DOHH2 (cell line): ENCODE data around the gene HAND2.

Experiments
- H3F3A ChIP-seq: fragments of 200-600 bp; sonication (generic), shearing (Covaris generic); 2 replicates; pipeline ENCODE4 v1.6.0; 2016; ENCODE audit warnings: antibody characterized with exemption, mild to moderate bottlenecking; ENCODE audit not compliant: control insufficient read depth, insufficient read depth
- H3K27ac ChIP-seq: fragments of 200-600 bp; sonication (generic); 2 replicates; pipeline ENCODE4 v1.5.1; 2014; ENCODE audit warnings: low read depth, mild to moderate bottlenecking, low read length, moderate library complexity
- H3K27me3 ChIP-seq: fragments of 200-600 bp; sonication (generic); 2 replicates; pipeline ENCODE4 v1.6.1; 2014; ENCODE audit warnings: mild to moderate bottlenecking, low read length, mixed read lengths; ENCODE audit not compliant: control insufficient read depth
- H3K36me3 ChIP-seq: fragments of 200-600 bp; sonication (generic); 2 replicates; pipeline ENCODE4 v1.6.1; 2014; ENCODE audit warnings: mild to moderate bottlenecking, low read length, moderate library complexity, mixed read lengths; ENCODE audit not compliant: control insufficient read depth
- H3K4me1 ChIP-seq: fragments of 200-600 bp; sonication (generic); 2 replicates; pipeline ENCODE4 v1.6.1; 2014; ENCODE audit warnings: mild to moderate bottlenecking, low read length, mixed read lengths; ENCODE audit not compliant: control insufficient read depth
- H3K4me2 ChIP-seq: fragments of 200-600 bp; sonication (generic); 2 replicates; pipeline ENCODE4 v1.6.0; 2014; ENCODE audit warnings: mild to moderate bottlenecking, low read length, moderate library complexity
- H3K4me3 ChIP-seq: fragments of 200-600 bp; sonication (generic); 2 replicates; pipeline ENCODE4 v1.5.1; 2014; ENCODE audit warnings: mild to moderate bottlenecking, low read length, mixed read lengths
- H3K79me2 ChIP-seq: fragments of 200-600 bp; sonication (generic); 2 replicates; pipeline ENCODE4 v1.6.1; 2014; ENCODE audit warnings: mild to moderate bottlenecking, low read length, mixed read lengths; ENCODE audit not compliant: control insufficient read depth
- H3K9me2 ChIP-seq: fragments of 200-600 bp; sonication (generic); replicated peaks from 2 replicates; pipeline ENCODE4 v1.6.1; 2014; ENCODE audit warnings: mild to moderate bottlenecking, low read length, mixed read lengths; ENCODE audit not compliant: control insufficient read depth
- H3K9me3 ChIP-seq: fragments of 200-600 bp; sonication (generic); 2 replicates; pipeline ENCODE4 v1.6.1; 2014; ENCODE audit warnings: antibody characterized with exemption, low read length, mixed read lengths; ENCODE audit not compliant: control insufficient read depth, insufficient read depth
- H4K20me1 ChIP-seq: fragments of 200-600 bp; sonication (generic); 2 replicates; pipeline ENCODE4 v1.6.0; 2014; ENCODE audit warnings: low read depth, mild to moderate bottlenecking, antibody characterized with exemption, low read length, moderate library complexity; ENCODE audit not compliant: control insufficient read depth, insufficient read depth
- CTCF ChIP-seq: fragments of 200-600 bp; sonication (generic); IDR thresholded peaks from one replicate; pipeline ENCODE4 v1.5.1; 2014; ENCODE audit warnings: antibody characterized with exemption, mild to moderate bottlenecking, low read depth, low read length; ENCODE audit not compliant: poor library complexity, severe bottlenecking
- EZH2phosphoT487 ChIP-seq: fragments of 200-600 bp; sonication (generic); IDR thresholded peaks from 2 replicates; pipeline ENCODE4 v1.6.1; 2017; ENCODE audit warnings: borderline replicate concordance, mild to moderate bottlenecking, antibody characterized with exemption, low read length, moderate library complexity, mixed read lengths

The HAND2 gene

GRCh38 chr4:173504181-173504503 is 25.9 kb downstream of the HAND2 start:
- H4K20me1 ChIP-seq, result no peaks in the 10 kb centered on the region
- no peak overlapping the region for H3K27ac ChIP-seq
- peaks cover 14% of the 10 kb centered on the region for H3K27me3 ChIP-seq
- no peaks in the 10 kb centered on the region for H3F3A ChIP-seq
- H3K79me2 ChIP-seq, result no peaks in the 10 kb centered on the region
- no peaks in the 10 kb centered on the region for H3K9me2 ChIP-seq
- H3K4me2 ChIP-seq, result no peak overlapping the region
- no peak overlapping the region for H3K4me3 ChIP-seq
- H3K9me3 ChIP-seq, result no peaks in the 10 kb centered on the region
- H3K36me3 ChIP-seq, result no peaks in the 10 kb centered on the region
- H3K4me1 ChIP-seq, result peaks cover 20% of the 10 kb centered on the region
- TF ChIP-seq EZH2phosphoT487 (no peak), CTCF (no peak)

- peaks cover 14% of the 10 kb centered on the region for H3K4me1 ChIP-seq
- peaks cover 8% of the 10 kb centered on the region for H3K27me3 ChIP-seq
- H4K20me1 ChIP-seq, result no peaks in the 10 kb centered on the region
- H3K36me3 ChIP-seq, result no peaks in the 10 kb centered on the region
- H3K79me2 ChIP-seq, result no peaks in the 10 kb centered on the region
- TF ChIP-seq EZH2phosphoT487 (no peak), CTCF (no peak)
- H3K4me2 ChIP-seq, result no peak overlapping the region
- no peak overlapping the region for H3K4me3 ChIP-seq
- no peak overlapping the region for H3K27ac ChIP-seq
- H3K9me3 ChIP-seq, result no peaks in the 10 kb centered on the region
- H3K9me2 ChIP-seq, result no peaks in the 10 kb centered on the region
- no peaks in the 10 kb centered on the region for H3F3A ChIP-seq
Measured at GRCh38 chr4:173503330-173504180, 26.5 kb downstream of the HAND2 start.

GRCh38 chr4:173502282-173502681 is 27.7 kb downstream of the HAND2 start:
- Histone ChIP-seq H3K9me2 (no peaks in the 10 kb centered on the region), H3K27ac (no peak overlapping the region), H3K27me3 (peaks cover 2% of the 10 kb centered on the region; the same call in 1 of the 2 replicates), H3F3A (no peaks in the 10 kb centered on the region), H3K79me2 (no peaks in the 10 kb centered on the region), H3K4me1 (peaks cover 18% of the 10 kb centered on the region), H3K9me3 (no peaks in the 10 kb centered on the region), H3K36me3 (no peaks in the 10 kb centered on the region), H4K20me1 (no peaks in the 10 kb centered on the region), H3K4me3 (no peak overlapping the region), H3K4me2 (no peak overlapping the region)
- TF ChIP-seq EZH2phosphoT487, result no peak
- TF ChIP-seq CTCF, result no peak
